ENCODE measurements around the gene CST11. TPM values are rescaled to one million over a fixed set of nuclear protein-coding genes. Genes with fewer than 3 reads are reported as not detected.

Gene CST11
- total and polyA plus RNA-seq, 9 of the 15 experiments (the other 6 are each of a cell fraction or from before 2014, with no cell fraction given): not detected

- POLR2A ChIA-PET: interaction anchor here (0.6 to 0.7 kb wide), 2 partner anchors 22 to 469 kb away, joined by 3 read pairs; no protein-coding TSS in a partner anchor
- no peaks in the 10 kb centered on the region for H3K27me3 ChIP-seq (ENCODE audit: control insufficient read depth in 2 of 2, insufficient read depth in 2 of 2, low read length in 2 of 2)
- H3K9me1 ChIP-seq (ENCODE audit: control insufficient read depth, insufficient read depth, low read length): no peaks in the 10 kb centered on the region
- H3K9me3 ChIP-seq (replicated peaks; ENCODE audit: control insufficient read depth, insufficient read depth, low read depth, low read length): no peaks in the 10 kb centered on the region
- peaks cover 96% of the 10 kb centered on the region for H3K79me2 ChIP-seq (ENCODE audit: control insufficient read depth, insufficient read depth, low read length)
- intact Hi-C loops (cut with micrococcal nuclease) (no loop called here), in situ Hi-C loops (cut with MboI) (no loop called here)
- no peak overlapping the region for H3K4me2 ChIP-seq (ENCODE audit: insufficient read depth, low read length)
- no peak overlapping the region for H3K4me3 ChIP-seq
- DNase-seq (ENCODE audit: extremely low read depth in 1 of 4, low spot score in 3 of 4) (no peak), ATAC-seq (no peak), FAIRE-seq (no peak)
- H3K36me3 ChIP-seq (ENCODE audit: control insufficient read depth, insufficient read depth, low read length): peaks cover 5% of the 10 kb centered on the region; the same call in 2 of the 3 replicates
- BruUV-seq (replicated peaks): no TSS peak
- H3K9ac ChIP-seq (ENCODE audit: insufficient read depth in 1 of 2, low read depth in 2 of 2, low read length in 2 of 2): no peak overlapping the region
- H3K4me1 ChIP-seq (replicated peaks in 1 of 2; ENCODE audit: control insufficient read depth in 2 of 2, insufficient read depth in 2 of 2, low read length in 2 of 2): peaks cover 3 to 13% of the 10 kb centered on the region in 2 experiments; a peak in 4 of 5 replicates
- no peak for TF ChIP-seq NONO (IDR thresholded peaks at IDR 0.05; ENCODE audit: low read depth in 2 of 2, low read length in 1 of 2)
- TF ChIP-seq ZNF121 (CRISPR knock-in tag; conservative IDR thresholded peaks at IDR 0.05): peak; percentile 74
- no peak overlapping the region for H3K27ac ChIP-seq (ENCODE audit: extremely low read depth, low read depth, low read length)
- no peaks in the 10 kb centered on the region for H4K20me1 ChIP-seq (replicated peaks; ENCODE audit: control insufficient read depth, insufficient read depth, low read length)
- no peak overlapping the region for H2AFZ ChIP-seq (ENCODE audit: low read depth, low read length)
- CTCF ChIA-PET (ENCODE audit: low intra/inter-chr PET ratio): no interaction called here
- 87% methylated on average over 5 of the region's 5 CpGs for WGBS (ENCODE audit: insufficient coverage, low coverage, missing lambda C conversion rate)
Observed at GRCh38 chr20:23415555-23415954, 37.1 kb downstream of the CST11 start.

GRCh38 chr20:23414526-23415188, 38.0 kb downstream of the CST11 start:
- DNase-seq (ENCODE audit: extremely low read depth in 1 of 4, low spot score in 3 of 4) (no peak), FAIRE-seq (no peak), ATAC-seq (no peak)
- no peak overlapping the region for H3K27ac ChIP-seq (ENCODE audit: extremely low read depth, low read depth, low read length)
- H3K4me1 ChIP-seq (replicated peaks in 1 of 2; ENCODE audit: control insufficient read depth in 2 of 2, insufficient read depth in 2 of 2, low read length in 2 of 2): peaks cover 0 to 13% of the 10 kb centered on the region in 2 experiments; a peak in 3 of 5 replicates
- no peaks in the 10 kb centered on the region for H3K9me1 ChIP-seq (ENCODE audit: control insufficient read depth, insufficient read depth, low read length)
- H3K79me2 ChIP-seq (ENCODE audit: control insufficient read depth, insufficient read depth, low read length): peaks cover 96% of the 10 kb centered on the region
- in situ Hi-C loops (cut with MboI): no loop called here
- H3K4me3 ChIP-seq: no peak overlapping the region
- 10% methylated on average over 1 of the region's 1 CpG for WGBS (ENCODE audit: insufficient coverage, low coverage, missing lambda C conversion rate)
- no TSS peak for BruUV-seq (replicated peaks)
- no peak overlapping the region for H3K4me2 ChIP-seq (ENCODE audit: insufficient read depth, low read length)
- POLR2A ChIA-PET: no interaction called here
- no peak overlapping the region for H3K9ac ChIP-seq (ENCODE audit: insufficient read depth in 1 of 2, low read depth in 2 of 2, low read length in 2 of 2)
- peaks cover 5% of the 10 kb centered on the region; the same call in 2 of the 3 replicates for H3K36me3 ChIP-seq (ENCODE audit: control insufficient read depth, insufficient read depth, low read length)
- no peak overlapping the region for H2AFZ ChIP-seq (ENCODE audit: low read depth, low read length)
- H3K27me3 ChIP-seq (ENCODE audit: control insufficient read depth in 2 of 2, insufficient read depth in 2 of 2, low read length in 2 of 2): no peaks in the 10 kb centered on the region
- CTCF ChIA-PET (ENCODE audit: low intra/inter-chr PET ratio): no interaction called here
- no peaks in the 10 kb centered on the region for H3K9me3 ChIP-seq (replicated peaks; ENCODE audit: control insufficient read depth, insufficient read depth, low read depth, low read length)
- no peaks in the 10 kb centered on the region for H4K20me1 ChIP-seq (replicated peaks; ENCODE audit: control insufficient read depth, insufficient read depth, low read length)
- intact Hi-C loops (cut with micrococcal nuclease): loop anchor here (5.0 kb wide), 1 partner anchor 52 kb away; the partner anchor contains the start of gene GZF1
- peak; percentile 73 for TF ChIP-seq C11orf30 (IDR thresholded peaks at IDR 0.05; ENCODE audit: low read depth)
- TF ChIP-seq ZNF316 (IDR thresholded peaks at IDR 0.05): peak; percentile 88
- TF ChIP-seq ZNF395 (CRISPR knock-in tag; IDR thresholded peaks at IDR 0.05): no peak
